Hepatocyte (in vitro differentiated cells): ENCODE data around the gene KLHL1.

Experiments used
- CTCF ChIP-seq: fragments of 200-600 bp; sonication (generic); IDR thresholded peaks from 2 replicates; pipeline ENCODE4 v1.5.1; 2016; ENCODE audit warnings: antibody characterized with exemption, mild to moderate bottlenecking; ENCODE audit not compliant: poor library complexity
- EZH2 ChIP-seq: fragments of 200-600 bp; sonication (generic); IDR thresholded peaks from 2 replicates; pipeline ENCODE4 v1.6.1; 2016; ENCODE audit warnings: antibody characterized with exemption, mild to moderate bottlenecking, borderline replicate concordance
- EZH2phosphoT487 ChIP-seq: fragments of 200-600 bp; sonication (generic); IDR thresholded peaks from one replicate; pipeline ENCODE4 v1.6.1; 2018; ENCODE audit warnings: antibody characterized with exemption, mild to moderate bottlenecking, low read depth, moderate library complexity; ENCODE audit not compliant: unreplicated experiment, severe bottlenecking

- TF ChIP-seq CTCF (no peak), EZH2 (no peak), EZH2phosphoT487 (no peak)
Observed at GRCh38 chr13:70042193-70042592, 66.1 kb downstream of the KLHL1 start.
